Stimulated activated CD4-positive, alpha-beta T cell treated with anti-CD3 and anti-CD28 coated beads, Interleukin-1b, Interleukin-23, amount 100 ng/mL, for 4 hours (primary cell): Measurements from ENCODE around the gene DYNLRB2.

Source experiments
- DNase-seq, 2 donors: peaks; one replicate each; pipeline ENCODE4 v3.0.0-alpha.2; 2020; ENCODE audit warnings: low read depth in 2 of 2

DYNLRB2 gene

DNA sequence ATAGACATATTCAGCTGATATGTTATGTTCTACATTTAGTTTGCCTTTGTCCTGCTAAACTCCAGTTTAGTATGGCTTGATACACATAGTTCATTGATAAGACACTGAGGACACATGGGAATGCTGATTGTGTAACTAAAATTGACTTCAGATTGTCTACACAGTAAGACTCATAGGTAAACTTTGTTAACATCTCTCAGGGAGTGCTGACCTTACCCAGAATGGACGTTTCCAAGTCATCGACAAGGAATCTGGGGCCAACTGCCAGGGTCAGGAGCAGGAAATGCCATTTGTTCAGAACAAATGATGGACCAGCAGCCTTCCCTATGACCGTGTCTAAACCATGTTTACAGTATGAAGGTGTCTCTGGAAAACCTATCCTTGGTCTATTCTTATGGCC lies 58.7 kb downstream of the DYNLRB2 start:
- DNase-seq = no peak
